NCI-H1092 treated with DMSO at 0.1 percent for 48 hours (cell line): ENCODE data around the gene LRBA.
"Not testable (repeated sequence)": the region's sequence is repeated elsewhere in the genome, so short reads cannot be mapped to it uniquely, and the experiment has no call there.

Source experiments
- DNase-seq: peaks from one replicate; lab custom pipeline; 2025; lab: John Stamatoyannopoulos, UW

Gene LRBA

GRCh38 chr4:151014521-151015458 lies at the start of gene LRBA:
LRBA (minus strand) TSS chr4:151015284; CDS start chr4:151014642, 642 bp downstream.
- DNase-seq, result peak; percentile 89

GRCh38 chr4:151063143-151063542 lies 48.1 kb upstream of the LRBA start:
- DNase-seq, result not testable (repeated sequence)

GRCh38 chr4:151055539-151055938 lies 40.5 kb upstream of the LRBA start:
- no peak for DNase-seq

GRCh38 chr4:151052785-151053184 lies 37.7 kb upstream of the LRBA start:
- DNase-seq, result no peak

GRCh38 chr4:151049430-151049884 lies 34.4 kb upstream of the LRBA start:
- DNase-seq, result no peak

- DNase-seq, result no peak
Measured at GRCh38 chr4:151048913-151049312, 33.8 kb upstream of the LRBA start.

GRCh38 chr4:151046609-151047008 lies 31.5 kb upstream of the LRBA start:
- no peak for DNase-seq

- DNase-seq, result peak; percentile 75
Measured at GRCh38 chr4:151045907-151046306, 30.8 kb upstream of the LRBA start.

GRCh38 chr4:151043803-151044515 lies 28.9 kb upstream of the LRBA start:
- no peak for DNase-seq

GRCh38 chr4:151039733-151040132 lies 24.6 kb upstream of the LRBA start:
- DNase-seq, result no peak

GRCh38 chr4:151038452-151039157 lies 23.5 kb upstream of the LRBA start:
- no peak for DNase-seq

GRCh38 chr4:151035911-151036310 lies 20.8 kb upstream of the LRBA start:
- DNase-seq, result peak; percentile 49

GRCh38 chr4:151035328-151035727 lies 20.2 kb upstream of the LRBA start:
- peak; percentile 98 for DNase-seq

GRCh38 chr4:151034829-151035228 lies 19.7 kb upstream of the LRBA start:
- peak; percentile 91 for DNase-seq

- DNase-seq, result no peak
Measured at GRCh38 chr4:151031831-151032605, 16.9 kb upstream of the LRBA start.

- no peak for DNase-seq
Measured at GRCh38 chr4:151029537-151029936, 14.5 kb upstream of the LRBA start.

GRCh38 chr4:151029006-151029405 lies 13.9 kb upstream of the LRBA start:
- DNase-seq, result not testable (repeated sequence)

GRCh38 chr4:151025759-151026158 lies 10.7 kb upstream of the LRBA start:
- DNase-seq, result no peak

- DNase-seq, result no peak
Measured at GRCh38 chr4:151022586-151022985, 7.5 kb upstream of the LRBA start.

- no peak for DNase-seq
Measured at GRCh38 chr4:151021637-151022334, 6.7 kb upstream of the LRBA start.
